ENCODE measurements around the gene BPIFB3.

The BPIFB3 gene

DNA sequence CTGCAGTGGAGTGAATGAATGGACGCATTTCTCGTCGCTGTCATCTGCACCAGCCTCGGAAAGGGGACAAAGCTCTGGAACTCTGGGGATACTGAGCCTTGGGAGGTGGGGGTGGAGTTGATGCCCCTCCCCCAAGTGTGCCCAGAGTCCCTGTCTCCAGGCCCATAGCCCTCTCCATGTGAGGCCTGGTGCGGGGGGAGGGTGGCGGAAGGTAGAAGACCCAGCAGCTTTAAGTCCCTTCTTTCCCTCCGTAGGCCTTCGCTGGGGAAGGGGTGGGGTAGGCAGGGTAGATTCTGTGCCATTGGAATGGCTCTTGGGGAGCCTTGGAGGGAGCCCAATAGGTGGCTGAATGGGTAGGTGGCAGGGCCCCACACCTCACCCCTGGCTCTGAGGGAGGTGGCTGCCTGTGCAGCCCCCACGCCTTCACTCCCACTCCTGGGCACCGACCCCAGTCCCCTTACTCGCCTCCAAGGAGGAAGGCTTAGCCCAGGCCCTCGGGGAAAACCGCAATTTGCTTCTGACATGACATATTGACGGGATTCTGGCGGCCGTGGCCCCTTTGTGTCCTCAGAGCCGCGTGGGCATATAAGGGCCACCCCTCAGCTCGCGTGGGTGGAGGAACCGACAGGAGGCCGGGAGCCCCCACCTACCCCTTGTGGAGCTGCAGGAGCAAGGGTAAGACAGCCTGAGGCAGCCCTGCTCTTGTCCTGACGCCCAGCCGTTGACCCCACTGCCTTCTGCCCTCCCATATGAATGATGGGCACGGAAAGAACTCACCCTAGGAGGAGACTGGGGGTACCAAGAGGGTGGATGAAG lies at the start of gene BPIFB3:
Gene BPIFB3 (plus strand): TSS at position 613 of the 816 bp plus-strand sequence. CDS start 1,533 bp downstream, outside the sequence.
- no peak for DNase-seq (ENCODE audit: low spot score)

DNA sequence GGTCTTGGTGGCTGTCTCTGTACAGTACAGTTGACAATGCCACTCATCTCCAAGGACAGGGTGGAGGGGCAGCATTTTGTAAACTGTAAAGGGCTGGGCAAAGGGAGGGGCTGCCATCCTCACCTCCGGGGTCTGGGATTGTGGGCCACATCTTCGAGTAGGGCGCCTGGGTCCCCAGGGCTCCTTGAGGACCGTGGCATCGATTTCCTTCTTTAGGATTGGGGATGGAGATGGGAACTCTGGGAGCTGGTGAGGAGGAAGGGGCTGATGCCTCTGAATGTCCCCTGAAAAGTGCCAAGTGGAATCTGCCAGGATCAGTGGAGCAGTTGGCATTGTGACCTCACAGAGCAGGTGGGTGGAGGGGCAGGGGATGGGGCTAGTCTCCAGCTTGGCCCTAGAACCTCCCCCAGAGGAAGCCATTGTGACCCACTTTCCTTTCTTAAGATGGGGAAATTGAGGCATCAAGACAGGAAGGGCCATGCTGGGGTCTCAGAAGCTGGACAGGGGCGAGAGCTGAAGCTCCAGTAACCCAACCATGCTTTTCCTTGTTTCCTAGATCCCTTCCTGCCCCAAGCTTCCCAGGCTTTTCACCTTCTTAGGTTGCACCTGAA lies 49.5 kb upstream of the BPIFB3 start, which contains the start of gene SUN5:
Gene SUN5 (minus strand): TSS at position 293 of the 611 bp plus-strand sequence. CDS start 93 bp downstream, at position 200.
- no peak for DNase-seq (ENCODE audit: low spot score)

DNA sequence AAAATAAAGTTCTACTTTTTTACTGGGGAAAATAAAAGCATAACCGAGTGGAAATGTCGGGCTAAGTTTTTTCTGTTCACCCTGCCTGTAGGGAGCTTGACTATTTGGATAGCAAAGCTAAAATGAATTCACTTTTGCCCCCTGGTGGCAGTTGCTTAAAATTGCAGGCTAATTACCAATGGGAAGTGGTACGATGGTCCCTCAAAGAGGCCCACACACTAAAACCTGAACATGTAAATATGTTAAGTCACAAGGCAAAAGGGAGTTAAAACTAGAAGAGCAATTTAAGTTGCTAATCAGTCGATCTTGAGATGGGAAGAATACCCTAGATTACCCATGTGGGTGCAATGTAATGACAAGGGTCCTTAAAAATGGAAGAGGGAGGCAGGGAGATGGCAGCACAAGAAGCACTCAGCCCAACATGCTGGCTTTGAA lies 48.6 kb upstream of the BPIFB3 start:
- no peak for DNase-seq (ENCODE audit: low spot score)

DNA sequence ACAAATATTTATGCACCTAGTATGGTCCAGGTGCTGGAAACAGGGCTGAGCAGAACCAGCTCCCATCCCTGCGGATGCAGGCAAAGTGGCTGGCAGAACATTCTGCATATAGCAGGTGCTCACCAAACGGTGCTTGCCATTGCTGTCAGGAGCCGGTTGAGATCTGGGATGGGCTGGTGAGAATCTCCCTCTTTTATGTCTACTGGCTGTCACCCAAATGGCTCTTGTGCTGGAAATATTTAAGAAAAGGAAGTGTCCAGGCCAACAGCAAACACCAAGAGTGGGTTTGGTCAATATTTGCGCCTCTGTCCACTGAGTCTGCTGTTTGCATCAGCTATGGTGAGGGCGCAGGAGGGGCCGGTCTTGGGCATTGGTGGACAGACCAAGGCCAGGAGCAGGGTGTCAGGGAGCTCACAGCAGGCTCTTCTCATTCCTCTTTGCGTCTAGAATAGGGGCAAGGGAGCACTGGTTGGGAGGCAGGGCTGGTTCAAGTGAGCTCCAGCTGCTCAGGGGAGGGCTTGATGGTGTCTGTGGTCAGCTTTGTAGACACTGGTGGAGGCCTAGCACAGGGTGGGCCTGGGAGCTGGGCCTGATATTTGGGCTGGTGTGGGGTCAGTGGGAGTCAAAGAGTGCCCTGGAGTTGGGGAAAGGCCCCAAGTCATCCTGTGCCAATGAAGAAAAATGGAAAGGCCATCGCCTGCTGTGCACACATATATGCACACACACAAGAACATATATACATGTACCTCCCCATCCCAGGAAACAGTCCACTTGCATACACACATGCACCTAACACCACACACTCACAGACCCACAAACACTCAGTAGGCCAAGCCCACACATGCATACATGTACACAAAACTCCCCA lies 47.6 kb upstream of the BPIFB3 start:
- no peak for DNase-seq (ENCODE audit: low spot score)

- no peak for DNase-seq (ENCODE audit: low spot score)
Measured at GRCh38 chr20:33006776-33007375, 46.8 kb upstream of the BPIFB3 start.

GRCh38 chr20:33007376-33008335 lies 46.0 kb upstream of the BPIFB3 start, which contains the start of gene BPIFB2:
Gene BPIFB2, plus strand, starts transcription at chr20:33007704. Its CDS starts 871 bp downstream, at chr20:33008575.
- DNase-seq (ENCODE audit: low spot score): no peak

DNA sequence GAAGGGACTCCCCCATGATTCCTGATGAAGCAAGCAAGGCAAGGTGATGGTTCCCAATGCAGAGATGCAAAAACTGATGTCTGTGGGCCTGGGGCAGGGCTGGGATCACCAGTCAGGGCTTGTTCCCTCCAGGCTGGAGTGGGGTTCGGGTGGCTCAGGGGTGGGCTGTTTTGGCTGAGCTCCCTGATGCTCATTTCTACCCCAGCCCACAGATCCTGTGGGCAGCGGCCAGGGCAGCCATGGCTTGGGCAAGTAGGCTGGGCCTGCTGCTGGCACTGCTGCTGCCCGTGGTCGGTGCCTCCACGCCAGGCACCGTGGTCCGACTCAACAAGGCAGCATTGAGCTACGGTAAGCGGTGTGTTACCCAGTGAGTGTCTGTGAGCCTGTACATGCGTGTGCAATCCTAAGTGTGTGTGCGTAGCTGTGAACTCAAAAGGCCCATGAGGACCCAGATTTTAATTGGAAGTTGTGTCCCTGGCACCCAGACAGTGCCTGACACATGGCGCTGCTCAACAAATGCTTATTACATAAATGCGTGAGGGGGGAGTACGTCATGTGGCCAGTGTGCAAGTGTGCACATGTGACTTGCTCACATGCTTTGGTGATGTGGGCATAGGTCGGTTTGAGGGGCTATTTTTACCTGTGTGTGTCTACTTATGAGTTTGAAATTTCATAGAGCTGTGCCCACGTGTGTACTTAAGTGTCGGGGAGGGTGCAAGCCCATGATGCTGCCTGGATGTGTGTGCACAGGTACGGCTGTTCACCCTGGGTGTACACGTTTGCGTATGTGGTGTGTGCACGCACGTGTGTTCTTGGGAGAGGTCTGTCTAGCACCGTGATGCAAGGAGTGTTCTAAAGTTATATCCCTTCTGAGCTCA lies 45.1 kb upstream of the BPIFB3 start:
- no peak for DNase-seq (ENCODE audit: low spot score)

DNA sequence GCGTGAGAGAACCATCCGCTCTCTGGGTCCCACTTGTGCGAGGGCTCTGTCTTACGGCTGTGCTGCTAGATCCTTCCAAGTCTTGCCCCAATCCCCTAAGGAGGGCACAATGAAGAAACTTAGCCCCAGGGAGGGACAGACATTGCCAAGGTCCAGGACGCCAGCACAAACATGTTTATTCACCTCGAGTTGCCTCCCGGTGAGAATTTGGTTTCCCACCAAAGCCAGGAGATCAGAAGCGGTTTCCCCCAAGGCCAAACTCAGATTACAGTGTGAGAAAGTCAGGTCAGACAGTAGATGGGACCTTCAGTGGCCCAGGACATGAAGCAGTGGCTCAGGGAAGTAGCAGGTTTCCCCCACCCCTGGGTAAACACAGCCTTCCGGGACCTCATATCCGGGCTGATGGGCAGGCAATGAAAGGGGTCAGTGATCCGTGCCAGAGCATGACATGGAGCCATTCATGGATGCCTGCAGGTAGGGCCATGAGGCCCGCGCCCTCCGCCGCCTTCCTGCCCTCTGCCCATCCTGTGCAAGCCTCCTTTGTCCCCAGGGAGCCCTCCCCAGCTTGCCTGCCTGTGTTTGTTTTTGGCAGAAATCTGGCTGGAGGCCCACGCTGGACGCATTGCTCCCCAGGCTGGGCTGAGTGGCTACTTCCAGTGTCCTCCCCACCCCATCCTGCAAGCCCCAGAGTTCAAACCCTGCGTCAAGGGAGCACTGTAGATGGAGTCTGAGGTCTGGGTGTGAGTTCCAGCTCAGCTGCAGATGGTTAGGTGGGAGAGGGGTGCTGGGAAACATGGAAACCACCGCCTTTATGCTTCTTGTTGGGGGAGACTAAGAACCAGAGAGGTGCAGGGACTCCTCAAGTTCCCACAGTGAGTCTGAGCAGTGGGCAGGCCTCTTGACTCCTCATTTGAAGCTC lies 44.2 kb upstream of the BPIFB3 start:
- no peak for DNase-seq (ENCODE audit: low spot score)

GRCh38 chr20:33010133-33010504 lies 43.6 kb upstream of the BPIFB3 start:
- no peak for DNase-seq (ENCODE audit: low spot score)

DNA sequence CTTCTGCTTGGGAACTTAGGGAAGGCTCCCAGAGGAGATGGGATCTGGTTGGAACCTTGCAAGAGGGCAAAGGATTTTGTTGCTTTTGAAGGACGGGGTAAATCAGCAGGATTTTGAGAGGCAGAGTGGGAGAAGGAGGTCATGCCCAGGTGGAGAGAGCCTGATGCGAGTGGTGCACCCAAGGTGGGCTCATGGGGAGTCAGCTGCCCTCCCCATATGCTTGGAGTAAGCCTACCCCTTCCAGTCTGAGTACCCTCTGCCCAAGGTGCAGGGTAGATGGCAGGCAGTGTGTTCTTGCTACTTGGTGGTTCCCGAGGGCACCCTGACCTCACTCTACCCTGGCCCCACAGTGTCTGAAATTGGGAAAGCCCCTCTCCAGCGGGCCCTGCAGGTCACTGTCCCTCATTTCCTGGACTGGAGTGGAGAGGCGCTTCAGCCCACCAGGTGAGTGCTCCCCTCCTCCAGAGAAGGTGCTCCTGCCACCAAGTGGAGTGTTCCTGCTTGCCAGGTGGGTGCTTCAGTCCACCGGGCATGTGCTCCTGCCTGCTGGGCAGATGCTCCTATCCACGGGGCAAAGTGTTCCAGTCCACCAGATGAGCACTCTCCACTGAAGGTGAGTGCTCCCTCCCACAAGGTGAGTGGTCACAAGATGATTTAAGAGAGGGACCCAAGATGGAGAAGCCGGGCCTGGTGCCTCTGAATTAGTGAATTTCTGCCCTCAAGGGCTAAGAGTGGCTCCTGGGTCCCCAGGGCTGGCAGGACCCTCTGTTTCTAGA lies 42.8 kb upstream of the BPIFB3 start:
- DNase-seq (ENCODE audit: low spot score): no peak

GRCh38 chr20:33012327-33013189 lies 41.1 kb upstream of the BPIFB3 start:
- DNase-seq (ENCODE audit: low spot score): no peak

DNA sequence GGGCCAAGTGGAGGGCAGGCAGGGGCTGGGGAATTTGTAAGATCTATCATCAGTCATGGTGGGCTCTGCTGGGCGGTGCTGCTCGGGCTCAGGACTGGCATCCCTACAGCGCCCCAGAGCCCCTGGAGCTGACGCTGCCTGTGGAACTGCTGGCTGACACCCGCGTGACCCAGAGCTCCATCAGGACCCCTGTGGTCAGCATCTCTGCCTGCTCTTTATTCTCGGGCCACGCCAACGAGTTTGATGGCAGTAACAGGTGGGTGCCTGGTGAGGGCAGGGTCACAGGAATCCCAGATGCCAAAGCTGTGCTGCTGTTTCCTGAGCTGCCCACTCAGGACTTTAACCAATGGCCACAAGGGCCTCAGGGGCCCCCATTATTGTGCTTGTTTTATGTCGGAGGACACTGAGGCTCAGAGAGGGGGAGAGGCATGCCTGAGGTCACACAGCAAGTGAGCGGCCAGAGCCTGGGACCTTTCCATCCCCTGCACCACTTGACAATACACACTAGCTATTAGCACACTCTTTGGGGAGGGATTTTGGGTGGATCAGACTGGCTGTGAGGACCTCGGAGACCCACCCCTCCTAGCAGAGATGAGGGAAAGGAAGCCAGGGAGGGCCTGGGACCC lies 39.9 kb upstream of the BPIFB3 start:
- no peak for DNase-seq (ENCODE audit: low spot score)

DNA sequence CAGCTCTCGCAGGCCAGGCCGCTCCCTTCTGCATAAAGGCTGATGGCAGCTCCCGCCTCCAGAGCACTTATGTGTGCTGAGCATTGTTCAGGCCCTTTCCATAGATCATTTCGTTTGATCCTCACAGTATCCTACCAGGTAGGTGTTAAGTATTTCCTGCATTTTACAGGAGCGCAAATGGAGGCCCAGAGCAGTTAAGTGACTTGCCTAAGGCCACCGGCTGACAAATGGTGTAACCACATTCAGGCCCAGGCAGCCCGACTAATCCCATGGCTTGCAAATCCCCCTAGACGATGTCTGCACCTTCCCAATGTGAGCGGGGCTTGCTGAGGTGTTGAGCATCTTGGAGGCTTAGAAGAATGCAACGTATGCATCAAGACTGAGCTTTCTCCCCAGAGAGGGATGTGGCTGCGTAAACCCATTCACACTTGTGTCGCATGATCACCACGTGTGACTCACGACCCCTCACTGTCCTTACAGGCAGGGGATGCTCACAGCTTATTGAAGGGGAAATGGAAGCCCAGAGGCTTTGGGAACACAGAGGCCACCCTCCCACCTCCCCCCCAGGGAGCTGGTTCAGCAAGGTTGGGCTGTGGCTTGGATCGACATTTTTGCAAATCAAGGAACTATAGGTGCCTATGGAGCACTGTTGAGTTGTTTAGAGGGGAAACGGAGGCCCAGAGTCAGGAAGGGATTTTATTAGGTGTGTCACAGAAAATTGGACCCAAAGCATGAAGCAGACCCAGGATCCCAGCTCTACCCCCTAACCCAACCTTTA lies 39.2 kb upstream of the BPIFB3 start:
- no peak for DNase-seq (ENCODE audit: low spot score)

GRCh38 chr20:33015114-33015484 lies 38.6 kb upstream of the BPIFB3 start:
- DNase-seq (ENCODE audit: low spot score): no peak

GRCh38 chr20:33015700-33016580 lies 37.8 kb upstream of the BPIFB3 start:
- no peak for DNase-seq (ENCODE audit: low spot score)

All from putamen (tissue), 1 donor.